ENCODE results near the gene LRRN2. TPM values are rescaled to one million over a fixed set of nuclear protein-coding genes. Genes with fewer than 3 reads are reported as not detected.

Gene LRRN2
- total and polyA plus RNA-seq, 2 experiments from 2014 or later: 0.74 to 2.6 TPM

GRCh38 chr1:204579681-204580080 is 105.9 kb downstream of the LRRN2 start (continued):
- TF ChIP-seq CTCF (conservative IDR thresholded peaks at IDR 0.05; ENCODE audit: low read depth in 2 of 2) (no peak), NANOG (IDR thresholded peaks at IDR 0.05; ENCODE audit: borderline replicate concordance) (no peak)

- Mint-ChIP-seq H3K9me3 (peaks cover 2% of the 10 kb centered on the region; the same call in 1 of the 3 replicates), H3K27ac (no peak overlapping the region), H3K4me1 (peaks cover 56% of the 10 kb centered on the region), H3K4me3 (peak overlapping the region; percentile 32; the same call in 1 of the 3 replicates), H3K27me3 (ENCODE audit: insufficient read depth, low read depth, poor library complexity) (peaks cover 26% of the 10 kb centered on the region), H3K36me3 (ENCODE audit: low read depth) (no peaks in the 10 kb centered on the region)
- Histone ChIP-seq H3K79me2 (replicated peaks; ENCODE audit: insufficient read depth) (no peaks in the 10 kb centered on the region), H3K4me3 (no peak overlapping the region), H4K20me1 (replicated peaks; ENCODE audit: insufficient read depth) (no peaks in the 10 kb centered on the region), H3K9me2 (ENCODE audit: insufficient read depth) (peaks cover 3% of the 10 kb centered on the region; the same call in 1 of the 2 replicates), H3K4me2 (peak overlapping the region; percentile 40; the same call in 1 of the 2 replicates), H3F3A (replicated peaks; ENCODE audit: low read depth) (peaks cover 9% of the 10 kb centered on the region; the same call in 1 of the 2 replicates), H3K27me3 (ENCODE audit: insufficient read depth) (0 out of 2 replicates have a peak, but pooled peaks cover 5% of the 10 kb centered on the region), H3K27ac (ENCODE audit: low read depth) (no peak overlapping the region), H3K4me1 (ENCODE audit: insufficient read depth) (peaks cover 59% of the 10 kb centered on the region), H3K36me3 (ENCODE audit: insufficient read depth) (no peaks in the 10 kb centered on the region), H2AFZ (peak overlapping the region; percentile 80; the same call in 1 of the 2 replicates)
- ATAC-seq (peak; percentile 48), DNase-seq (ENCODE audit: low spot score) (peak; percentile 59)
- TF ChIP-seq NANOG (IDR thresholded peaks at IDR 0.05; ENCODE audit: borderline replicate concordance) (no peak), CREB1 (CRISPR knock-in tag; IDR thresholded peaks at IDR 0.05; ENCODE audit: low read depth) (no peak), ZNF331 (CRISPR knock-in tag; IDR thresholded peaks at IDR 0.05; ENCODE audit: low read depth) (no peak), STAT1 (IDR thresholded peaks at IDR 0.05; ENCODE audit: unreplicated experiment) (no peak), REST (IDR thresholded peaks at IDR 0.05; ENCODE audit: unreplicated experiment) (no peak), EZH2phosphoT487 (IDR thresholded peaks at IDR 0.05; ENCODE audit: unreplicated experiment) (no peak), JUNB (IDR thresholded peaks at IDR 0.05; ENCODE audit: unreplicated experiment) (no peak), ZNF462 (CRISPR knock-in tag; IDR thresholded peaks at IDR 0.05) (no peak), POLR2AphosphoS5 (IDR thresholded peaks at IDR 0.05; ENCODE audit: low read depth) (no peak), EZH2 (IDR thresholded peaks at IDR 0.05; ENCODE audit: low read depth, unreplicated experiment) (no peak), ZNF114 (CRISPR knock-in tag; IDR thresholded peaks at IDR 0.05) (no peak)
Observed at GRCh38 chr1:204578867-204579664, 106.5 kb downstream of the LRRN2 start.

Data from GM23338 (cell line).